ENCODE measurements around the gene STOML2. TPM values are rescaled to one million over a fixed set of nuclear protein-coding genes. Genes with fewer than 3 reads are reported as not detected.
A peak's percentile ranks its signal among the peaks of the same experiment; 100 is the strongest.

STOML2 gene
- total RNA-seq, 1 donor, result 193 TPM

- peak; percentile 92 for DNase-seq (ENCODE audit: low read depth)
- no peak for TF ChIP-seq CTCF (IDR thresholded peaks at IDR 0.05; ENCODE audit: insufficient read depth, low read depth, low read length)
Measured at GRCh38 chr9:35079426-35080341, 23.2 kb downstream of the STOML2 start, which contains the start of gene FANCG. Gene FANCG, minus strand, starts transcription at chr9:35079942. Its CDS starts 418 bp downstream, at chr9:35079524.

GRCh38 chr9:35079041-35079425, 23.9 kb downstream of the STOML2 start:
- peak overlapping the region; percentile 80 for H3K4me3 ChIP-seq (ENCODE audit: low read depth, low read length)
- DNase-seq (ENCODE audit: low read depth), result no peak
- TF ChIP-seq CTCF (IDR thresholded peaks at IDR 0.05; ENCODE audit: insufficient read depth, low read depth, low read length), result no peak

More at GRCh38 chr9:35079426-35080341, 23.2 kb downstream of the STOML2 start, which contains the start of gene FANCG:
- peak within 1 kb of the TSS; percentile 80 for H3K4me3 ChIP-seq (ENCODE audit: low read depth, low read length)

DNA sequence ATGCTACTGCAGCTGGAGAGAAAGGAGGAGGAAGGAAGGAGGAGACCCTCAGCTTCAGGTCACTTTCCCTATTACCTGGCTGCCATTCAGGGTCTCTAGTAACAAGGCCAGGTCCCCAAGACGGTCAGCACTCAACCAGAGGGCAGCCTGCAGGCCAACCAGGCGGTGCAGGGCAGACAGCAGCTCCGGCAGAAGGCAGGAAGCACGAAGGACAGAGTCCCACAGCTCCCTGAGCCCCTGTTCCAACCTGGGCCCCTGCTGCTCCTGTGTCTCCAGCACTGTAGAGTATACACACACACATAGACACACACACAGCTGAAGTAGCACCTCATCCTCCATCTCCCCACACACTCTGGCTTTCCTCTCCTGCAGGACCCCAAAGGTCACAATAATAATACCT, 24.9 kb downstream of the STOML2 start:
- TF ChIP-seq CTCF (IDR thresholded peaks at IDR 0.05; ENCODE audit: insufficient read depth, low read depth, low read length), result no peak
- no peak for DNase-seq (ENCODE audit: low read depth)
- no peak overlapping the region for H3K4me3 ChIP-seq (ENCODE audit: low read depth, low read length)

DNA sequence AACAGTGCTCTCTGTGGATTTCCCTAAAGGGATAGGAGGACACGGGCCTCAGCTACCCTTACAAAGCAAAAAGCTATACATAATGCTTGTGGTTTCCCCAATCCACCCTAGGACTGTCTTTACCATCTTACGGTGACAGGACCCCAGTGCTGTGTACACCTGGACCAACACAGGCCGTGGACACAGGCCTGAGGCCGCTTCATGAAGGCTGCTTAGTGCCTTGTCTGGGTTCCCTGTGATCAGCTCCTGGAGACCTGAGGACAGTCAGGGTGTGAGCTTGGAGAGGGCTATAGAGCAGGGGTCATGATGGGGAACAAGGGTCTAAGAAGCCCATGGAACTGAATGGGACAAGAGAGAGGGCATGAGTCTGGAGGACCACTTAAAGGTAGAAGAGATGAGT, 26.1 kb downstream of the STOML2 start:
- H3K4me3 ChIP-seq (ENCODE audit: low read depth, low read length), result no peak overlapping the region
- TF ChIP-seq CTCF (IDR thresholded peaks at IDR 0.05; ENCODE audit: insufficient read depth, low read depth, low read length), result no peak
- DNase-seq (ENCODE audit: low read depth), result no peak

- TF ChIP-seq CTCF (IDR thresholded peaks at IDR 0.05; ENCODE audit: insufficient read depth, low read depth, low read length), result no peak
- DNase-seq (ENCODE audit: low read depth), result no peak
- no peak overlapping the region for H3K4me3 ChIP-seq (ENCODE audit: low read depth, low read length)
Measured at GRCh38 chr9:35075358-35075757, 27.6 kb downstream of the STOML2 start.

- no peak for TF ChIP-seq CTCF (IDR thresholded peaks at IDR 0.05; ENCODE audit: insufficient read depth, low read depth, low read length)
- DNase-seq (ENCODE audit: low read depth), result no peak
- H3K4me3 ChIP-seq (ENCODE audit: low read depth, low read length), result no peak overlapping the region
Measured at GRCh38 chr9:35074791-35075190, 28.1 kb downstream of the STOML2 start.

Data from fibroblast of villous mesenchyme (primary cell).